PC-3 (cell line): ENCODE measurements around the gene KRTAP22-2. TPM values are rescaled to one million over a fixed set of nuclear protein-coding genes. Genes with fewer than 3 reads are reported as not detected.

Experiments
- ATAC-seq: fragments of 200-7000 bp; cut with Tn5 transposase; 2 replicates; pipeline ENCODE4 v1.9.1; 2020; ENCODE audit warnings: mild to moderate bottlenecking, moderate library complexity
- BruUV-seq: library from RNA; stranded (reverse); fragments of 400-500 nt; replicated peaks from 2 replicates; lab custom pipeline; 2021; lab: Mats Ljungman, UMichigan
- CTCF ChIA-PET: fragments of 300-600 bp; sonication (Branson Sonifier 250); formaldehyde crosslinking; loops from one replicate; lab custom pipeline; 2022; ENCODE audit warnings: antibody characterized with exemption; lab: Charles Lee
- POLR2A ChIA-PET: fragments of 300-600 bp; sonication (Branson Sonifier 250); formaldehyde crosslinking; loops from one replicate; lab custom pipeline; 2022; ENCODE audit warnings: antibody characterized with exemption; ENCODE audit not compliant: unreplicated experiment; lab: Charles Lee
- DNase-seq: peaks from one replicate; pipeline ENCODE4 v3.0.0-alpha.2; 2015
- H2AFZ ChIP-seq: fragments of 300-600 bp; sonication (generic); 2 replicates; pipeline ENCODE4 v1.6.0; 2016; ENCODE audit warnings: antibody characterized with exemption, low read length
- H3F3A ChIP-seq: fragments of 300-600 bp; sonication (generic); one replicate; pipeline ENCODE4 v1.6.0; 2017; ENCODE audit warnings: antibody characterized with exemption, low read length, control low read depth, mild to moderate bottlenecking; ENCODE audit not compliant: unreplicated experiment
- H3K27ac ChIP-seq: fragments of 300-600 bp; sonication (generic); 2 replicates; pipeline ENCODE4 v1.5.1; 2016; ENCODE audit warnings: mild to moderate bottlenecking, low read length
- H3K27me3 ChIP-seq: fragments of 300-600 bp; sonication (generic); 2 replicates; pipeline ENCODE4 v1.6.1; 2016; ENCODE audit warnings: low read length, mixed read lengths
- H3K36me3 ChIP-seq: fragments of 300-600 bp; sonication (generic); 2 replicates; pipeline ENCODE4 v1.6.1; 2016; ENCODE audit warnings: low read depth, mixed run types, low read length, mixed read lengths
- H3K4me1 ChIP-seq: fragments of 300-600 bp; sonication (generic); 2 replicates; pipeline ENCODE4 v1.5.1; 2016; ENCODE audit warnings: low read length; ENCODE audit not compliant: insufficient read depth
- H3K4me2 ChIP-seq: fragments of 300-600 bp; sonication (generic); 2 replicates; pipeline ENCODE4 v1.6.0; 2016; ENCODE audit warnings: low read length
- H3K4me3 ChIP-seq: fragments of 300-600 bp; sonication (generic); 2 replicates; pipeline ENCODE4 v1.5.1; 2016; ENCODE audit warnings: mild to moderate bottlenecking, low read length, mixed read lengths
- H3K79me2 ChIP-seq: fragments of 300-600 bp; sonication (generic); 2 replicates; pipeline ENCODE4 v1.6.1; 2017; ENCODE audit warnings: low read length, mixed read lengths
- H3K9ac ChIP-seq: fragments of 300-600 bp; sonication (generic); 2 replicates; pipeline ENCODE4 v1.6.0; 2016; ENCODE audit warnings: mild to moderate bottlenecking, low read length
- H3K9me2 ChIP-seq: fragments of 300-600 bp; sonication (generic); replicated peaks from 2 replicates; pipeline ENCODE4 v1.6.1; 2016; ENCODE audit warnings: mixed run types, low read length, mixed read lengths
- H3K9me3 ChIP-seq: fragments of 300-600 bp; sonication (generic); 2 replicates; pipeline ENCODE4 v1.6.1; 2016; ENCODE audit warnings: low read length, mixed read lengths
- H4K20me1 ChIP-seq: fragments of 300-600 bp; sonication (generic); 2 replicates; pipeline ENCODE4 v1.6.1; 2016; ENCODE audit warnings: low read length, mixed read lengths
- CTCF ChIP-seq: fragments of 300-600 bp; sonication (generic); conservative IDR thresholded peaks from 2 replicates; pipeline ENCODE4 v1.5.1; 2017; ENCODE audit warnings: antibody characterized with exemption, low read depth, mild to moderate bottlenecking, low read length
- EZH2 ChIP-seq: fragments of 300-600 bp; sonication (generic); IDR thresholded peaks from one replicate; pipeline ENCODE4 v1.6.1; 2017; ENCODE audit warnings: antibody characterized with exemption, mild to moderate bottlenecking, low read length; ENCODE audit not compliant: unreplicated experiment
- EZH2phosphoT487 ChIP-seq: fragments of 300-600 bp; sonication (generic); IDR thresholded peaks from 2 replicates; pipeline ENCODE4 v1.6.1; 2018; ENCODE audit warnings: mild to moderate bottlenecking, antibody characterized with exemption, low read length, borderline replicate concordance
- intact Hi-C: fragments of 100-400 bp; cut with micrococcal nuclease; formaldehyde crosslinking; loops from 2 replicates; pipeline ENCODE4 v1.9.0; 2023
- total RNA-seq: library from RNA; depleted of rRNA; stranded (reverse); fragments of >200 nt; gene quantifications from 2 replicates; pipeline ENCODE4 v1.2.3, GENCODE V29; 2014

The KRTAP22-2 gene
- total RNA-seq, 1 experiment from 2014 or later: not detected

GRCh38 chr21:30561264-30561895 is 28.8 kb downstream of the KRTAP22-2 start, which contains the start of gene KRTAP19-7:
KRTAP19-7 (minus strand) TSS chr21:30561314; CDS start chr21:30561289, 25 bp downstream.
- H4K20me1 ChIP-seq: no peaks in the 10 kb centered on the region
- DNase-seq: no peak
- H3K9me2 ChIP-seq: no peaks in the 10 kb centered on the region
- H3K4me2 ChIP-seq: no peak within 1 kb of the TSS
- ChIA-PET CTCF (no interaction called here), POLR2A (no interaction called here)
- H2AFZ ChIP-seq: no peak within 1 kb of the TSS
- TF ChIP-seq EZH2phosphoT487 (no peak), EZH2 (no peak), CTCF (no peak)
- no peak within 1 kb of the TSS for H3K27ac ChIP-seq
- H3K4me3 ChIP-seq: no peak within 1 kb of the TSS
- intact Hi-C loops: no loop called here
- H3K9ac ChIP-seq: no peak within 1 kb of the TSS
- no peak for ATAC-seq
- no peaks in the 10 kb centered on the region for H3F3A ChIP-seq
- no peaks in the 10 kb centered on the region for H3K27me3 ChIP-seq
- H3K36me3 ChIP-seq: no peaks in the 10 kb centered on the region
- no peaks in the 10 kb centered on the region for H3K79me2 ChIP-seq
- BruUV-seq: no TSS peak
- no peaks in the 10 kb centered on the region for H3K4me1 ChIP-seq
- no peaks in the 10 kb centered on the region for H3K9me3 ChIP-seq

GRCh38 chr21:30555095-30555494 is 35.1 kb downstream of the KRTAP22-2 start:
- no peak for DNase-seq
- Histone ChIP-seq H3K36me3 (no peaks in the 10 kb centered on the region), H3K27ac (no peak overlapping the region), H3K9me3 (no peaks in the 10 kb centered on the region), H2AFZ (no peak overlapping the region), H3K9ac (no peak overlapping the region), H3K9me2 (0 out of 2 replicates have a peak, but pooled peaks cover 4% of the 10 kb centered on the region), H3K27me3 (no peaks in the 10 kb centered on the region), H3K4me2 (no peak overlapping the region), H3F3A (no peaks in the 10 kb centered on the region), H4K20me1 (no peaks in the 10 kb centered on the region), H3K79me2 (no peaks in the 10 kb centered on the region), H3K4me3 (no peak overlapping the region), H3K4me1 (no peaks in the 10 kb centered on the region)
- TF ChIP-seq EZH2phosphoT487 (no peak), CTCF (no peak), EZH2 (no peak)
- ChIA-PET CTCF (no interaction called here), POLR2A (no interaction called here)
- no TSS peak for BruUV-seq
- ATAC-seq: no peak
- intact Hi-C loops: loop anchor here (5.0 kb wide), 1 partner anchor 177 kb away; no protein-coding TSS in a partner anchor

- no peaks in the 10 kb centered on the region for H3K79me2 ChIP-seq
Observed at GRCh38 chr21:30552782-30553181, 37.4 kb downstream of the KRTAP22-2 start.

More at GRCh38 chr21:30552782-30553181, 37.4 kb downstream of the KRTAP22-2 start:
- H3K4me1 ChIP-seq: no peaks in the 10 kb centered on the region
- CTCF ChIA-PET: no interaction called here
- H3K27me3 ChIP-seq: no peaks in the 10 kb centered on the region
- intact Hi-C loops: no loop called here
- H3K9me2 ChIP-seq: 0 out of 2 replicates have a peak, but pooled peaks cover 4% of the 10 kb centered on the region
- DNase-seq: no peak
- H2AFZ ChIP-seq: no peak overlapping the region
- no peak overlapping the region for H3K27ac ChIP-seq
- no TSS peak for BruUV-seq
- H4K20me1 ChIP-seq: no peaks in the 10 kb centered on the region
- POLR2A ChIA-PET: no interaction called here
- H3K9ac ChIP-seq: no peak overlapping the region
- no peaks in the 10 kb centered on the region for H3K36me3 ChIP-seq
- no peak for ATAC-seq
- TF ChIP-seq EZH2phosphoT487 (no peak), EZH2 (no peak), CTCF (no peak)
- H3K4me3 ChIP-seq: no peak overlapping the region
- no peaks in the 10 kb centered on the region for H3K9me3 ChIP-seq
- no peak overlapping the region for H3K4me2 ChIP-seq
- H3F3A ChIP-seq: no peaks in the 10 kb centered on the region
